Anterior cingulate cortex (tissue), 58 donors: ENCODE measurements around the gene KIF5A.
"Not testable (repeated sequence)": the region's sequence is repeated elsewhere in the genome, so short reads cannot be mapped to it uniquely, and the experiment has no call there.

Experiments
- DNase-seq, 58 donors: peaks; one replicate each; lab custom pipeline; 2025; lab: John Stamatoyannopoulos, UW

KIF5A gene

GRCh38 chr12:57614948-57615500 lies 65.2 kb downstream of the KIF5A start:
- DNase-seq, result no peak

GRCh38 chr12:57615637-57616036 lies 65.8 kb downstream of the KIF5A start:
- no peak for DNase-seq

GRCh38 chr12:57616383-57617101 lies 66.7 kb downstream of the KIF5A start:
- peak in 11 of 58 donors; percentile 16 to 30 (median 23) for DNase-seq

GRCh38 chr12:57617942-57618341 lies 68.1 kb downstream of the KIF5A start:
- DNase-seq, result no peak

- not testable (repeated sequence) for DNase-seq
Observed at GRCh38 chr12:57618431-57618830, 68.6 kb downstream of the KIF5A start.

GRCh38 chr12:57618966-57619433 lies 69.2 kb downstream of the KIF5A start:
- no peak for DNase-seq

GRCh38 chr12:57619434-57620244 lies 69.8 kb downstream of the KIF5A start:
- DNase-seq, result no peak

- DNase-seq, result no peak
Observed at GRCh38 chr12:57620245-57620935, 70.5 kb downstream of the KIF5A start.

- DNase-seq, result no peak
Observed at GRCh38 chr12:57620936-57621496, 71.2 kb downstream of the KIF5A start.

- peak in 30 of 58 donors; percentile 12 to 65 (median 34) for DNase-seq
Observed at GRCh38 chr12:57621497-57622292, 71.9 kb downstream of the KIF5A start.

GRCh38 chr12:57622293-57623245 lies 72.7 kb downstream of the KIF5A start:
- no peak for DNase-seq

GRCh38 chr12:57623385-57623784 lies 73.5 kb downstream of the KIF5A start:
- DNase-seq, result no peak

- DNase-seq, result no peak
Observed at GRCh38 chr12:57623811-57624390, 74.1 kb downstream of the KIF5A start.

GRCh38 chr12:57624441-57625220 lies 74.8 kb downstream of the KIF5A start:
- DNase-seq, result no peak

GRCh38 chr12:57625261-57626032 lies 75.6 kb downstream of the KIF5A start:
- DNase-seq, result no peak
